Spleen (tissue), 7 donors: ENCODE results near the gene FOXRED2.

Source experiments
- CTCF ChIP-seq, 11 experiments: fragments of 200-600 bp in 7 of 11; fragments of 450-650 bp in 4 of 11; sonication (generic) in 4 of 11; IDR thresholded peaks in 8 of 11; conservative IDR thresholded peaks in 3 of 11; 1 replicate in 7 of 11; 2 replicates in 4 of 11; pipeline versions ENCODE4 v1.4.0 to v1.8.0; 2016 to 2021; ENCODE audit warnings: antibody characterized with exemption in 11 of 11, inconsistent platforms in 4 of 11, mild to moderate bottlenecking in 1 of 11
- POLR2A ChIP-seq, 3 donors: fragments of 450-650 bp; IDR thresholded peaks; one replicate each; pipeline ENCODE4 v1.5.1; 2017; ENCODE audit warnings: antibody characterized with exemption in 3 of 3, mild to moderate bottlenecking in 1 of 3
- donor health status: DM: no; HTN: no; CAD: no; lungs with moderate emphysema.
- donor health status: DM: no; HTN: no; CAD: no.
- donor health status: DM: no; HTN: no; CAD: no.

GRCh38 chr22:36512991-36513390 is 6.2 kb upstream of the FOXRED2 start:
- TF ChIP-seq CTCF (IDR thresholded peaks at IDR 0.05 in 8 of 11, conservative IDR thresholded peaks at IDR 0.05 in 3 of 11), result no peak
- no peak for TF ChIP-seq POLR2A (IDR thresholded peaks at IDR 0.05)
